Left ventricle myocardium superior (tissue), 1 donor: ENCODE measurements around the gene GALNT10. TPM values are rescaled to one million over a fixed set of nuclear protein-coding genes. Genes with fewer than 3 reads are reported as not detected.

ENCODE experiments used
- ATAC-seq: fragments of 200-7000 bp; cut with Tn5 transposase; one replicate; pipeline ENCODE4 v1.9.1; 2020; ENCODE audit warnings: mild to moderate bottlenecking, moderate library complexity
- DNase-seq: peaks from one replicate; pipeline ENCODE4 v3.0.0-alpha.2; 2020
- intact Hi-C: fragments of 100-400 bp; cut with micrococcal nuclease; formaldehyde crosslinking; loops from one replicate; pipeline ENCODE4 v1.11.0; 2022
- total RNA-seq: library from RNA; stranded (reverse); fragmentation: NEBNext Ultra II Directional; extraction: Animal tissue kit (Norgen Biotek cat#: 25700); gene quantifications from one replicate; pipeline ENCODE4 v1.2.1, GENCODE V29; 2021
- donor health status: DM: no; HTN: yes; CAD: no; lungs with severe emphysema.

GALNT10 gene
- total RNA-seq, 1 donor from 2014 or later: 10.9 TPM

- intact Hi-C loops: no loop called here
Observed at GRCh38 chr5:154248691-154249090, 58.2 kb downstream of the GALNT10 start.

DNA sequence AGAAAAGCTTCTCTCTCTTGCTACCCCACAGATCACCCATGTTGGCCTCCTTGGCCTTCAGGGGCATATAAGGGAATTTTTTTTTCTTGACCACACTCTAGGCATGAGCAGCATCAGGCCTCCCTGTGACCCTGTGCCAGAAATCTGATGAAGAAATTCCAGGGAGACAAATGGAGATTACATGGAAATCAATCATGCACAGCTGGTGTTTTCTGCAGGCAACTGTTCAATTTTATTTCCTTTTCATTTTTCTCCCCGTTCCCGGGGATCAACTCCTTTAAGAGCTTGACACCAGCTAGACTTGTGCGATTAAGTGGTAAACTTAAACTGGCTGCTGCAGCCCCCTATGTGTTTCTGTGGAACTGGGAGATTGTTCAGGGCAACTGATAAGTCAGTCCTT is 59.3 kb downstream of the GALNT10 start:
- no peak for DNase-seq
- ATAC-seq: peak; percentile 68
- intact Hi-C loops: no loop called here

More at GRCh38 chr5:154248691-154249090, 58.2 kb downstream of the GALNT10 start:
- ATAC-seq: no peak
- no peak for DNase-seq

DNA sequence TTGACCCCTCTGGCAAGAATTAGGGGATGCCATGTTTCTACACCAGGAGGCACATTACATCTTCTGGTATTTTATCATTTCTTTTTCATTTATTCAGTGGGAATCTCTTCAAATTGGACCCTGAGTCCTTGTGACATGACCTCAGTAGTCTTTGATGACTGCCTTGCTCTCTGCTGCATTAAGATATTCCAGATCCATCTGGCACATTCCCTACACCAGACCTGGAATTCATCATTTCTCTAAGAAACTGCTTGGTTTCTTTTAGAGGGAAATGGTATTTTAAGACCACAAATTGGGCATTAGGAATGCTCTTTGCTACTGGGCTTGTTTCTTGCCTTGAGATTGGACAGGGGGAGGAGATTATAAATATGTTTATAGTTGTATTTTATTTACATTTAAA is 61.0 kb downstream of the GALNT10 start:
- intact Hi-C loops: no loop called here
- DNase-seq (no peak), ATAC-seq (no peak)

DNA sequence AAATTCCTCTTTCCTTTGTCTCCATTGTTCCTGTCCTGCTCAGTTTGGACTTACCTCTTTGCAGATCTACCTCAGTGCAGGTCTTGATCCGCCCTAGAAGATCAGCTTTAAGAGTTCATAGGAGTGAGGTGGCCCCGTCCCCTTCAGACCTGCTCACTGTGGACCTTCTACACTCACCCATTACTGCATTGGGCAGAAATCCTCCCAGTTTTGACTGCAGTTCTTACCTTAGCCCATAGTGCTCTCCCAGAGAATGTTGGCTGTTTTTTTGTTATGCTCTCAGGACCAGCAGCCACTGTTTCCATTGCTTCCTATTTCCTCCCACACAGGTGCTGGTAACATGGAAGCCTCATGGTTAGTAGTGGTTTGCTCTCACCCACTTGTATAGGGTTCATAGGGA is 63.3 kb downstream of the GALNT10 start:
- ATAC-seq (no peak), DNase-seq (no peak)
- intact Hi-C loops: no loop called here

DNA sequence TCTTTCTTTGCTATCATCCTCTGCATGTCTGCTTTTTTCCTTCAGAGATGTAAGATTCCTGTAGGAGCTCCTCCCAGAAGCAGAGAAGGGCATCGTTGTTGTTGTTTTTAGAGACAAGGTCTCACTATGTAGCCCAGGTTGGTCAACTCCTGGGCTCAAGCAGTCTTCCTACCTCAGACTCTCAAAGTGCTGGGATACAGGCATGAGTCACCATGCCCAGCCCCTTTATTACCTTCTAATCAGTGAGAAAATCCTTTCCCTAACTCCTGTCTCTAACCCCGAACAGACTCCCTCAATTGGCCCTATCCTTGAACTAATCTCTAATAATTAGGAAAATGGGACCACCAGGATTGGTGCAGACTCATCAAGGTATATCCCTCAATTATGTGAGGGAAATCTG is 64.4 kb downstream of the GALNT10 start:
- intact Hi-C loops: no loop called here
- no peak for DNase-seq
- ATAC-seq: no peak

- intact Hi-C loops: no loop called here
- DNase-seq (no peak), ATAC-seq (no peak)
Observed at GRCh38 chr5:154257046-154257445, 66.5 kb downstream of the GALNT10 start.

GRCh38 chr5:154258531-154259217 is 68.1 kb downstream of the GALNT10 start:
- intact Hi-C loops: no loop called here
- ATAC-seq: no peak
- DNase-seq: no peak

DNA sequence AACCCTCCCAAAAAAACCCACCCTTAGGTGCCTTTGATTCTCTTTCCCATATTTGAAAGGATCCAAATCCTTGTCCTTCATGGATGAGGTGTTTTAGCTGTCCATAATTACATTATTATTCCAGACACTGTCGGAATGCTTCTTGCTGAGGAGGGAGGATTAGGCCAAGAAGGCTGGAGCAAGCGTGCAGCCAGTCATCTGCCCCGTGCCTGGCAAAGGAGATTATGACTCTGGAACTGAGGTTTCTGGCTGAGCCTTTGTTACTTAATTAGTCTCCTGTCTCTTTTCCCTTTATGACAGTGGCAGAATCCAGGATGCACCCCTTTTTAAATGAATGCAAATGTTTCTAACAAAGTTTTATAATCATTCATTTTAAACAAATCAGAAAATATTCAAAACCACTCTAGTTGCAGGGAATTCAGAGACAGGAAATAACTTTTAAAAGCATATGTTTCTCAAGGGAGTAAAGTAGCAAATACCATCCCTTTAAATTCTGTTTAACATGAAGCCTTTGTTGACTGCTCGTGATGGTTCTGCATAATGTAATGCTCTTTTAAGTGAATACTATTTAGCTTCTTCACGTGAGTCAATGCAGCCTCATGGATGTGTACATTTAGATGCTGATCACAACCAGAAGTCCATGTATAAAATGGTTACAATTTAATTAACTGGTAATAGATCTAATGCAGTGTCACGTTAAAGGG is 69.8 kb downstream of the GALNT10 start:
- intact Hi-C loops: no loop called here
- ATAC-seq (peak; percentile 60), DNase-seq (no peak)

GRCh38 chr5:154262342-154262741 is 71.8 kb downstream of the GALNT10 start:
- no peak for ATAC-seq
- no peak for DNase-seq
- intact Hi-C loops: no loop called here

DNA sequence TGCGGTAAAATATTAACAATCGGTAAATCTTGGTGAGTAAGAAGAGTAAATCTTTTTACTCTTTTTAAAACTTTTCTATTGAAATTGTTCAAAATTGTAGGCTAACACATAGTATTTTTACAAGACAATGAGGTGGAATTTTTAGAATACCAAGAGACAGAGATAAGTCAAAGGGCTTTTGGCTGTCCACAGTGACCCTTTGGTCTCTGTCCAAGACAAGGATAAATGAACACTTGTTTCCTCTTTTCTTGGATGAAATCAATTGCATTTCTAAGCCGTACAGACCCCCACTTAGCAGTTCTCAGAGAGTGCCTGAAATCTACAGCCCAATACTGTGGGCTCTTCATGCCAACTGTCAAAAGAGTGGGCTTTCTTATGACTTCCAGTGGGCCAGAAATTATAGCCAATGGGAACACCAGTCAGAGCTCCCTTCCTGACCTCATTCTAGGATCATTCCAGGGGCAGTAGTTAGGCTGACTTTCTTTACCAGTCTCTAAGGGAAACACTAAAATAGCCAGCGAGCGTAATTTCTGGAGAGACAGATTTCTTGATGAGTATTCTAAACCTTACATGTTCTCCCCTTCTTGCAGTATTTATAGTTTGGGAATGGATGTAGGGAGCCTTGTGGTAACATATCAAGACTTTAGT is 74.1 kb downstream of the GALNT10 start:
- ATAC-seq (peak; percentile 69), DNase-seq (no peak)
- intact Hi-C loops: no loop called here

GRCh38 chr5:154265197-154265773 is 74.8 kb downstream of the GALNT10 start:
- DNase-seq (no peak), ATAC-seq (no peak)
- intact Hi-C loops: no loop called here

GRCh38 chr5:154267516-154267915 is 77.0 kb downstream of the GALNT10 start:
- no peak for ATAC-seq
- intact Hi-C loops: no loop called here
- DNase-seq: no peak

DNA sequence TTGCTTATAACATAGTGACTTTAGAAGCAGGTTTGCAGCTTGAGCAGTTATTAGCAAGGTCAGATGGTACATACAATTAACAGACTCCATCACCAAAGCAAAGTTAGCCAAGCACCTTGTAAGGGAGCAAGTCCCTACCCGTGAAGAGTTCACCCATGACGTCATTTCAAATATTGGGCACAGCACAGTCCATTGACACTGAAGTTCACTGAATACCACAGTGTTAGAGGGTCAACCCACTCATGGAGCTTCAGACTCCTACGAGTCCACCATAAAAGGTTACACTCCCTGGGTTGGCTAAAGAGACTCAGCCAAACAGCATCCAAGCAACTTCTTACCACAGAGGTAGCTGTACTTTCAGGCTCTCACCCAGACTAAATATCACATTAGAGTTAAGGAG is 77.5 kb downstream of the GALNT10 start:
- DNase-seq: no peak
- no peak for ATAC-seq
- intact Hi-C loops: no loop called here

GRCh38 chr5:154269414-154269813 is 78.9 kb downstream of the GALNT10 start:
- intact Hi-C loops: no loop called here
- no peak for ATAC-seq
- no peak for DNase-seq

DNA sequence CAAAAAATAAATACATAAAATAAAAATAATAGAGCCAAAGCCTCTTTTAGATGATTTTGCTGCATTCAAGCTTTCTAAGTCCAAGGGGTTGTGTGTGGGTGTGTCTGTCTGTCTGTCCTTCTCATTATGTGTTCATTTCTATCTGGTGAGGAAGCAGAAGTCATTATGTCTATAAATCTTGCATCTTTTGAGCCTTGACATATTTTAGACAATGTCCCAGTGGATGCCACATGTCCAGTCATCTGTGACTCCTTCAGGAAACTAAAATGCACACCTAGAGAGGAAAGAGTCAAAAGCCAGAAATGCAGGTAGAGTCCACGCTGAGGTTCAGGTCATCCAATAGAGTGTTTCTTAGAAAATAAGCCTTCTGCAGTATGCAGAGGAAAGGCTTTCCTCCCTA is 80.9 kb downstream of the GALNT10 start:
- no peak for ATAC-seq
- no peak for DNase-seq
- intact Hi-C loops: no loop called here

DNA sequence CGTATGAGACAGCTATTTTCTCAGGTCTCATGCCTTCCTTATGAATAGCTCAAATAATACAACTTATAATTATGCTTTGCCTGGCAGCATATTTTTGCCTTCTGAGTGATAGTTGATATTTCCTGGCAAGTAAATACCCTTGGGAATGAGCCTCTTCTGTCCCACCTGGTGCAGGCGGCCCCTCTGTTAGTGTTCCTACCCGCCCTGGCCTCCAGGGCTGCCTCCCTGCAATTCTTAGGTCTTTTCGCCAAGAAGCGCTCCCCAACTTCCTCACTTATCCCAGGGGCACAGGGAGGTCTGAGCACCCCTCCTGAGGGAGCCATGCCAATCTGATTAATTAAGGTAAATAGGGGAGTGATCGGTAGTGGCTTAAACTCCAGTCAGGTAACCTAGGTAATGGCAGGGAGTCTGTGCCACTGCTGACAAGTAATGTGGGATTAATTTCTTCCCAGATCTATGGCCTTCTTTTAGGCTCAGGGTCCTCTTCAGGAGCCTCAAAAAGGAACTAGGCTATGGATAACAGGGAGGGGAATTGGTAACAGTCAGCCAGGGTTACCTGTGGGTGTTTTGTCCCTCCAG is 81.5 kb downstream of the GALNT10 start:
- DNase-seq (no peak), ATAC-seq (no peak)
- intact Hi-C loops: no loop called here

GRCh38 chr5:154273028-154273617 is 82.6 kb downstream of the GALNT10 start:
- ATAC-seq (peak; percentile 77), DNase-seq (no peak)
- intact Hi-C loops: no loop called here

GRCh38 chr5:154273963-154274827 is 83.7 kb downstream of the GALNT10 start:
- ATAC-seq (no peak), DNase-seq (no peak)
- intact Hi-C loops: no loop called here

- intact Hi-C loops: no loop called here
- DNase-seq (no peak), ATAC-seq (no peak)
Observed at GRCh38 chr5:154274828-154275185, 84.3 kb downstream of the GALNT10 start.
